Measurements from ENCODE around the gene SLC7A4.

The SLC7A4 gene

GRCh38 chr22:20982563-20982882 is 49.8 kb downstream of the SLC7A4 start:
- peak overlapping the region; percentile 88 for H3K4me3 ChIP-seq
- TF ChIP-seq EZH2 (IDR thresholded peaks at IDR 0.05) = no peak
- TF ChIP-seq POLR2AphosphoS5 (IDR thresholded peaks at IDR 0.05; ENCODE audit: borderline replicate concordance, low read depth, low read length) = no peak
- no peak for TF ChIP-seq FOXP2 (optimal IDR thresholded peaks at IDR 0.05; ENCODE audit: control extremely low read depth, extremely low read length, insufficient read depth)
- no peak overlapping the region for H3K27ac ChIP-seq

GRCh38 chr22:20981787-20982562 is 50.4 kb downstream of the SLC7A4 start, which contains the start of gene LZTR1:
TSS of gene LZTR1 (plus strand) at chr22:20982297. CDS start at chr22:20982372, 75 bp downstream.
- TF ChIP-seq POLR2AphosphoS5 (IDR thresholded peaks at IDR 0.05; ENCODE audit: borderline replicate concordance, low read depth, low read length) (peak; percentile 97), FOXP2 (optimal IDR thresholded peaks at IDR 0.05; ENCODE audit: control extremely low read depth, extremely low read length, insufficient read depth) (no peak), EZH2 (IDR thresholded peaks at IDR 0.05) (no peak)
- peaks cover 7% of the 10 kb centered on the region; the same call in 1 of the 2 replicates for H3K9me3 ChIP-seq (ENCODE audit: low read depth, low read length)
- peak within 1 kb of the TSS; percentile 88 for H3K4me3 ChIP-seq
- no peak for DNase-seq (ENCODE audit: low read depth, low spot score)
- peak within 1 kb of the TSS; percentile 96 for H3K9ac ChIP-seq (ENCODE audit: insufficient read length)
- H3K27ac ChIP-seq = peak within 1 kb of the TSS; percentile 69; the same call in 1 of the 2 replicates
- H3K36me3 ChIP-seq (ENCODE audit: insufficient read depth, low read length) = peaks cover 10% of the 10 kb centered on the region

More at GRCh38 chr22:20982563-20982882, 49.8 kb downstream of the SLC7A4 start:
- DNase-seq (ENCODE audit: low read depth, low spot score) = no peak
- peaks cover 7% of the 10 kb centered on the region; the same call in 1 of the 2 replicates for H3K9me3 ChIP-seq (ENCODE audit: low read depth, low read length)
- H3K9ac ChIP-seq (ENCODE audit: insufficient read length) = peak overlapping the region; percentile 96
- peaks cover 10% of the 10 kb centered on the region for H3K36me3 ChIP-seq (ENCODE audit: insufficient read depth, low read length)

GRCh38 chr22:20980938-20981722 is 51.2 kb downstream of the SLC7A4 start:
- Histone ChIP-seq H3K9ac (ENCODE audit: insufficient read length) (peak overlapping the region; percentile 96), H3K36me3 (ENCODE audit: insufficient read depth, low read length) (peaks cover 4% of the 10 kb centered on the region), H3K4me3 (peak overlapping the region; percentile 88), H3K27ac (peak overlapping the region; percentile 69; the same call in 1 of the 2 replicates), H3K9me3 (ENCODE audit: low read depth, low read length) (peaks cover 7% of the 10 kb centered on the region; the same call in 1 of the 2 replicates)
- TF ChIP-seq EZH2 (IDR thresholded peaks at IDR 0.05) (no peak), POLR2AphosphoS5 (IDR thresholded peaks at IDR 0.05; ENCODE audit: borderline replicate concordance, low read depth, low read length) (no peak; the same call in 1 of the 2 replicates), FOXP2 (optimal IDR thresholded peaks at IDR 0.05; ENCODE audit: control extremely low read depth, extremely low read length, insufficient read depth) (no peak)
- no peak for DNase-seq (ENCODE audit: low read depth, low spot score)

- Histone ChIP-seq H3K36me3 (ENCODE audit: insufficient read depth, low read length) (no peaks in the 10 kb centered on the region; the same call in 1 of the 2 replicates), H3K4me3 (no peak overlapping the region), H3K27ac (no peak overlapping the region), H3K9me3 (ENCODE audit: low read depth, low read length) (peaks cover 7% of the 10 kb centered on the region; the same call in 1 of the 2 replicates), H3K9ac (ENCODE audit: insufficient read length) (no peak overlapping the region)
- TF ChIP-seq FOXP2 (optimal IDR thresholded peaks at IDR 0.05; ENCODE audit: control extremely low read depth, extremely low read length, insufficient read depth) (no peak), POLR2AphosphoS5 (IDR thresholded peaks at IDR 0.05; ENCODE audit: borderline replicate concordance, low read depth, low read length) (no peak), EZH2 (IDR thresholded peaks at IDR 0.05) (no peak)
- DNase-seq (ENCODE audit: low read depth, low spot score) = no peak
Measured at GRCh38 chr22:20980523-20980922, 51.8 kb downstream of the SLC7A4 start.

GRCh38 chr22:20979940-20980453 is 52.4 kb downstream of the SLC7A4 start:
- Histone ChIP-seq H3K4me3 (no peak overlapping the region), H3K9ac (ENCODE audit: insufficient read length) (no peak overlapping the region), H3K27ac (no peak overlapping the region), H3K36me3 (ENCODE audit: insufficient read depth, low read length) (no peaks in the 10 kb centered on the region; the same call in 1 of the 2 replicates), H3K9me3 (ENCODE audit: low read depth, low read length) (peaks cover 7% of the 10 kb centered on the region; the same call in 1 of the 2 replicates)
- TF ChIP-seq EZH2 (IDR thresholded peaks at IDR 0.05) (no peak), POLR2AphosphoS5 (IDR thresholded peaks at IDR 0.05; ENCODE audit: borderline replicate concordance, low read depth, low read length) (no peak), FOXP2 (optimal IDR thresholded peaks at IDR 0.05; ENCODE audit: control extremely low read depth, extremely low read length, insufficient read depth) (no peak)
- DNase-seq (ENCODE audit: low read depth, low spot score) = no peak

GRCh38 chr22:20979243-20979809 is 53.0 kb downstream of the SLC7A4 start:
- no peak for TF ChIP-seq EZH2 (IDR thresholded peaks at IDR 0.05)
- TF ChIP-seq POLR2AphosphoS5 (IDR thresholded peaks at IDR 0.05; ENCODE audit: borderline replicate concordance, low read depth, low read length) = no peak
- TF ChIP-seq FOXP2 (optimal IDR thresholded peaks at IDR 0.05; ENCODE audit: control extremely low read depth, extremely low read length, insufficient read depth) = no peak
- Histone ChIP-seq H3K36me3 (ENCODE audit: insufficient read depth, low read length) (no peaks in the 10 kb centered on the region; the same call in 1 of the 2 replicates), H3K4me3 (no peak overlapping the region), H3K9me3 (ENCODE audit: low read depth, low read length) (peaks cover 7% of the 10 kb centered on the region; the same call in 1 of the 2 replicates), H3K9ac (ENCODE audit: insufficient read length) (no peak overlapping the region), H3K27ac (no peak overlapping the region)
- no peak for DNase-seq (ENCODE audit: low read depth, low spot score)

Data from SK-N-MC (cell line).